Measurements from ENCODE around the gene ZNF699.
"Not testable (repeated sequence)": the region's sequence is repeated elsewhere in the genome, so short reads cannot be mapped to it uniquely, and the experiment has no call there.

Gene ZNF699

DNA sequence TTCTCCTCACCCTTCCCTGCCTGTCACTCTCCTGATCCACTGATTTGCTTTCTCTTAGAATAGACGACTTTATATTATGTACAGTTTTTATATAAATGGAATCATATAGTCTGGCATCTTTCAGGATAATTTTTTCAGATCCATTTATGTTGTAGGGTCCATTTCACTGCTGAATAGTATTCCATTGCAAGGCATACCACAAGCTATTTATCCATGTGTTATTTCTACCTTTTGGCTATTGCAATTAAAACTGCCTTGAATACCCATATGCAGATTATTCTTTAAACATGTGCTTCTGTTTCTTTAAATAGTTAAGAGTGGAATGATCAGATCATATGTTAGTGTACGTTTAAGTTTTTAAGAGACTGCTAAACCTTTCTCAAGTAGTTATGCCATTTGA, 35.4 kb upstream of the ZNF699 start:
- TF ChIP-seq, protein P1, sequence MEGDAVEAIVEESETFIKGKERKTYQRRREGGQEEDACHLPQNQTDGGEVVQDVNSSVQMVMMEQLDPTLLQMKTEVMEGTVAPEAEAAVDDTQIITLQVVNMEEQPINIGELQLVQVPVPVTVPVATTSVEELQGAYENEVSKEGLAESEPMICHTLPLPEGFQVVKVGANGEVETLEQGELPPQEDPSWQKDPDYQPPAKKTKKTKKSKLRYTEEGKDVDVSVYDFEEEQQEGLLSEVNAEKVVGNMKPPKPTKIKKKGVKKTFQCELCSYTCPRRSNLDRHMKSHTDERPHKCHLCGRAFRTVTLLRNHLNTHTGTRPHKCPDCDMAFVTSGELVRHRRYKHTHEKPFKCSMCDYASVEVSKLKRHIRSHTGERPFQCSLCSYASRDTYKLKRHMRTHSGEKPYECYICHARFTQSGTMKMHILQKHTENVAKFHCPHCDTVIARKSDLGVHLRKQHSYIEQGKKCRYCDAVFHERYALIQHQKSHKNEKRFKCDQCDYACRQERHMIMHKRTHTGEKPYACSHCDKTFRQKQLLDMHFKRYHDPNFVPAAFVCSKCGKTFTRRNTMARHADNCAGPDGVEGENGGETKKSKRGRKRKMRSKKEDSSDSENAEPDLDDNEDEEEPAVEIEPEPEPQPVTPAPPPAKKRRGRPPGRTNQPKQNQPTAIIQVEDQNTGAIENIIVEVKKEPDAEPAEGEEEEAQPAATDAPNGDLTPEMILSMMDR (conservative IDR thresholded peaks at IDR 0.05; ENCODE audit: control insufficient read depth, insufficient read depth, low read depth, low read length): no peak

DNA sequence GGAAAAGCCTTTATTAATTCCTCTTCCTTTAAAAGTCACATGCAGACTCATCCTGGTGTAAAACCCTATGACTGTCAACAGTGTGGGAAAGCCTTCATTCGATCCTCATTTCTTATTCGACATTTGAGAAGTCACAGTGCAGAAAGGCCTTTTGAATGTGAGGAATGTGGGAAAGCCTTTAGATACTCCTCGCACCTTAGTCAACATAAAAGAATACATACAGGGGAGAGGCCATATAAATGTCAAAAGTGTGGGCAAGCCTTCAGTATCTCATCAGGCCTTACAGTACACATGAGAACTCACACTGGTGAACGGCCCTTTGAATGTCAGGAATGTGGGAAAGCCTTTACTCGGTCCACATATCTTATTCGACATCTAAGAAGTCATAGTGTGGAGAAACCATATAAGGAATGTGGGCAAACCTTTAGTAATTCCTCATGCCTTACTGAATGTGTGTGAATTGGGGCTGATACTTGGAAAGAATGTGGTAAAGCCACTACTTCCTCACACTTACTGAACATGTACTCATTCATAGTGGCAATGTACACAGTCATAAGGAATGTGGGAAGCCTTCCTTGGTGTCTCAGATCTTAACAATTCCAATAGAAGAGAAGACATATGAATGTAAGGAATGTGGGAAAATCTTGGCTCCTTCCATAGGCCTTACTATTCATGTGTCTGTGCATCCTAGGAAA, 33.1 kb upstream of the ZNF699 start:
- TF ChIP-seq, protein P1 (conservative IDR thresholded peaks at IDR 0.05; ENCODE audit: control insufficient read depth, insufficient read depth, low read depth, low read length): no peak
- DNase-seq (ENCODE audit: low read depth): no peak
- no peak overlapping the region for H3K4me3 ChIP-seq (ENCODE audit: control insufficient read depth, low read depth, low read length)

More for the DNA sequence above, 35.4 kb upstream of the ZNF699 start:
- no peak for DNase-seq (ENCODE audit: low read depth)
- H3K4me3 ChIP-seq (ENCODE audit: control insufficient read depth, low read depth, low read length): no peak overlapping the region

DNA sequence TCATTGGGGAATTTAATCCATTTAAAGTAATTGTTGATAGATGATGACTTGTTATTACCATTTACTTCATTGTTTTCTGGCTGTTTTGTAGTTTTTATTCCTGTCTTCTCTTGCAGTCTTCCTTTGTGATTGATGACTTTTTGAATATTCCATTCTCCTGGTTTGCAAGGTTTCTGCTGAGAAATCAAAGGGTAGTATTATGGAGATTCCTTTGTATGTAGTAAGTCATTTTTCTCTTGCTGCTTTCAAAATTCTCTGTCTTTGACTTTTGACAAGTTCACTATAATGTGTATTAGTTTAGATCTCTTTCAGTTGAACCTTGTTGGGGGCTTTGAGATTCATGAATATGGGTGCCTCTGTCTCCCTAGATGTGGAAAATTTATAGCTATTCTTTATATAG, 20.4 kb upstream of the ZNF699 start:
- DNase-seq (ENCODE audit: low read depth): no peak
- no peak overlapping the region for H3K4me3 ChIP-seq (ENCODE audit: control insufficient read depth, low read depth, low read length)

DNA sequence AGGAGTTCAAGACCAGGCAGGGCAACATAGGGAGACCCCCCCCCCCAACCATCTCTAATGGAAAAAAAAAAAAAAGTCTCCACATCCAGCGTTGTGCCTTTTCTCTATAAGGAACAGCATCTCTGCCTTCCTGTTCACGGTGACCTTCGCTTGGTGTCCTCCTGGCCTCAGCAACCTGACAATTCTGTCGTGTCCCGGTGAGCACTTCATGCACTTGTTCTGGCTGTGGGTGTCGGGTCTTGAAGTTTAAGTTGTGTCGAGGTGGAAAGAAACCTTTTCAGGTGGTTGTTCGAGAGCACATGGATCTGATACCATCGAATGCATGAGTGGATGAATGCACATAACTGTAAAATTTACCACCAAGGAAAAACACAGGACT, 14.9 kb upstream of the ZNF699 start:
- H3K4me3 ChIP-seq (ENCODE audit: control insufficient read depth, low read depth, low read length): peak overlapping the region; percentile 65
- DNase-seq (ENCODE audit: low read depth): no peak
- TF ChIP-seq, protein P1 (conservative IDR thresholded peaks at IDR 0.05; ENCODE audit: control insufficient read depth, insufficient read depth, low read depth, low read length): no peak

More for the DNA sequence above, 20.4 kb upstream of the ZNF699 start:
- TF ChIP-seq, protein P1 (conservative IDR thresholded peaks at IDR 0.05; ENCODE audit: control insufficient read depth, insufficient read depth, low read depth, low read length): no peak

DNA sequence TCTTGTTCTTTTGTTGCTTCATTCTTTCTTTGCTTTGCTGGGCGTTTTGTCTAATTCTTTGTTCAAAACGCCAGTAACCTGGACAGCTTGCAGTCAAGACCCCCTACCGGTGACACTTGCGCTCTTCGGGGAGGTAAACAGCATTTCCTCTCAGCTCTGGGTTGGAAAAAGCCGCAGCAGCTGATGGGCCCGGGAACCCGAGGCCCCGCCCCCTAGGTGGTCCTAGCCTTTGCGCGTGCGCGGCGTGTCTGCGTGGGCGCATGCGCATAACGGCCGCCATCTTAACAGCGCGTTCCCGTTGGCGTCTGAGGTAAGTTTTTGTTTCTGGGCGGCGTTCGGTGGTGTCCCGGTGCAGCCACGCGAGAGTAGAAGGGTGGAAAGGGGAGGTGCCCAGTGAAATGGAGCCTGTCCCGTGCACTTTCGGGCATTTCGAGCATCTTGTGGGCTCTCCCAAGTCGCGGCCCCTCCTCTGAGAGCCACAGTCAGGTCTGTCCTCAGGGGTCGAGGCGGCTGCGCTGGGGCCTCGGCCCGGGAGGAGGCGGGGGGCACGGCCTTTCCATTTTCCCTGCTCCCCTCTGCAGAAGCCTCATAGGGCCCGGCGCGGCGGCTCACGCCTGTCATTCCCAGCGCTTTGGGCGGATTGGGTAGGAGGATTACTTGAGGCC, 14.4 kb upstream of the ZNF699 start, which contains the start of gene ZNF559:
Gene ZNF559 (plus strand): TSS at position 261 of the 665 bp plus-strand sequence. CDS start 14,371 bp downstream, outside the sequence.
- peak within 1 kb of the TSS; percentile 65 for H3K4me3 ChIP-seq (ENCODE audit: control insufficient read depth, low read depth, low read length)
- TF ChIP-seq, protein P1 (conservative IDR thresholded peaks at IDR 0.05; ENCODE audit: control insufficient read depth, insufficient read depth, low read depth, low read length): peak; percentile 28

DNA sequence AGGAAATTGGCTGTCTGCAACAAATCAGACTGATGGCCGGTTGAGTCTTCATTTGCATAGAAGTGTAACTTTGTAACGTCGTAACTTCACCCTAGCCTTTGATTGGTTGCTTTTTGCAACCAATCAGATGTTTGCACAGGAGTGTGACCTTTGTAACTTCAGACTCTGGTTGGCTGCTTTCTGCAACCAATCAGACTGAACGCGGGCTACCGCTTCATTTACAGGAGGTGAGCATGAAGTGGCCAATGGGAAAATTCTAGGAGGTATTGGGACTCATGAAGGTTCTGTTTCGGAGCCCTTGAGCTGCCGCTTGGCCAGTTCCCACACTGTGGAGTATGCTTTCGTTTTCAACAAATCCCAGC, 13.9 kb upstream of the ZNF699 start:
- peak overlapping the region; percentile 65 for H3K4me3 ChIP-seq (ENCODE audit: control insufficient read depth, low read depth, low read length)
- TF ChIP-seq, protein P1 (conservative IDR thresholded peaks at IDR 0.05; ENCODE audit: control insufficient read depth, insufficient read depth, low read depth, low read length): no peak
- peak; percentile 82 for DNase-seq (ENCODE audit: low read depth)

More for the DNA sequence above, 14.4 kb upstream of the ZNF699 start, which contains the start of gene ZNF559:
- DNase-seq (ENCODE audit: low read depth): peak; percentile 92

DNA sequence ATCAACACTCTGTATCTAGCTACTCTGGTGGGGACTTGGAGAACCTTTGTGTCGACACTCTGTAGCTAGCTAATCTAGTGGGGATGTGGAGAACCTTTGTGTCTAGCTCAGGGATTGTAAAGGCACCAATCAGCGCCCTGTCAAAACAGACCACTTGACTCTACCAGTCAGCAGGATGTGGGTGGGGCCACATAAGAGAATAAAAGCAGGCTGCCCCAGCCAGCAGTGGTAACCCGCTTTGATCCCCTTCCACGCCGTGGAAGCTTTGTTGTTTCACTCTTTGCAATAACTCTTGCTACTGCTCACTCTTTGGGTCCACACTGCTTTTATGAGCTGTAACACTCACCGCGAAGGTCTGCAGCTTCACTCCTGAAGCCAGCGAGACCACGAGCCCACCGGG, 12.6 kb upstream of the ZNF699 start:
- not testable (repeated sequence) for H3K4me3 ChIP-seq (ENCODE audit: control insufficient read depth, low read depth, low read length); DNase-seq (ENCODE audit: low read depth)

DNA sequence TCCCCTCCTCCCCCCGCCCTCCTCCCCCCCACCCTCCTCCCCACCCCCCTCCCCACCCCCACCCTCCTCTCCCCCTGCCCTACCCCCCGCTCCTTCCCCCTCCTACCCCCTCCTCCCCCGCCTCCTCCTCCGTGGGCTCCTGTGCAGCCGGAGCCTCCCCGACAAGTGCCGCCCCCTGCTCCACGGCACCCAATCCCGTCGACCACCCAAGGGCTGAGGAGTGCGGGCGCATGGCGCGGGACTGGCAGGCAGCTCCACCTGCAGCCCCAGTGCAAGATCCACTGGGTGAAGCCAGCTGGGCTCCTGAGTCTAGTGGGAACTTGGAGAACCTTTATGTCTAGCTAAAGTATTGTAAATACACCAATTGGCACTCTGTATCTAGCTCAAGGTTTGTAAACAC, 12.1 kb upstream of the ZNF699 start:
- H3K4me3 ChIP-seq (ENCODE audit: control insufficient read depth, low read depth, low read length); DNase-seq (ENCODE audit: low read depth): not testable (repeated sequence)
